ENCODE results near the gene APP.

DNA sequence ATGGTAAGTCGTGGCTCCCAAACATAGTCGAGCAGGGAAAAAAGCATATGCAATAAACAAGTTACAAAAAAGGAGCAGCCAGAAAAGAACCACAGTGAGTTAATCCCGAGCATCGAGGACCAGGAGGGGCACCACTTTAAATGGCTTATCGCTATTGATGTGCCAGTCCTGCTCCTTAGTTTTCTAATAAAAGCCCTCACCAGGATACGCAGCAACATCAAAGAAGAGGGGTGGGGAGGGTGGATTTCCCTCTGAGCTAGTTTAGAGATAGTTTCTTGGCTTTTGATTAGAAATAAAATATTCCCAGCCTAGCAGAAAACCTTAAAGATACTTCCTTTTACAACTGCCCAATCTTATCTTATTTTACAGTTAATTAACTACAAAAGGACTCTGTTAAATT, 265.4 kb downstream of the APP start:
- TF ChIP-seq, protein P1, sequence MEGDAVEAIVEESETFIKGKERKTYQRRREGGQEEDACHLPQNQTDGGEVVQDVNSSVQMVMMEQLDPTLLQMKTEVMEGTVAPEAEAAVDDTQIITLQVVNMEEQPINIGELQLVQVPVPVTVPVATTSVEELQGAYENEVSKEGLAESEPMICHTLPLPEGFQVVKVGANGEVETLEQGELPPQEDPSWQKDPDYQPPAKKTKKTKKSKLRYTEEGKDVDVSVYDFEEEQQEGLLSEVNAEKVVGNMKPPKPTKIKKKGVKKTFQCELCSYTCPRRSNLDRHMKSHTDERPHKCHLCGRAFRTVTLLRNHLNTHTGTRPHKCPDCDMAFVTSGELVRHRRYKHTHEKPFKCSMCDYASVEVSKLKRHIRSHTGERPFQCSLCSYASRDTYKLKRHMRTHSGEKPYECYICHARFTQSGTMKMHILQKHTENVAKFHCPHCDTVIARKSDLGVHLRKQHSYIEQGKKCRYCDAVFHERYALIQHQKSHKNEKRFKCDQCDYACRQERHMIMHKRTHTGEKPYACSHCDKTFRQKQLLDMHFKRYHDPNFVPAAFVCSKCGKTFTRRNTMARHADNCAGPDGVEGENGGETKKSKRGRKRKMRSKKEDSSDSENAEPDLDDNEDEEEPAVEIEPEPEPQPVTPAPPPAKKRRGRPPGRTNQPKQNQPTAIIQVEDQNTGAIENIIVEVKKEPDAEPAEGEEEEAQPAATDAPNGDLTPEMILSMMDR (IDR thresholded peaks at IDR 0.05; ENCODE audit: low read depth, low read length, poor library complexity, severe bottlenecking) = no peak
- no peak for TF ChIP-seq EZH2phosphoT487 (IDR thresholded peaks at IDR 0.05; ENCODE audit: borderline replicate concordance, low read length)

All from DOHH2 (cell line).